Heart left ventricle (tissue), 16 donors: ENCODE results near the gene EXD3. TPM values are rescaled to one million over a fixed set of nuclear protein-coding genes. Genes with fewer than 3 reads are reported as not detected.

Experiments
- ATAC-seq, 4 donors: fragments of 200-7000 bp; cut with Tn5 transposase; one replicate each; pipeline ENCODE4 v1.9.1; 2020 to 2022; ENCODE audit warnings: moderate library complexity in 4 of 4, mild to moderate bottlenecking in 3 of 4, moderate number of reproducible peaks in 1 of 4
- DNase-seq, 5 donors: peaks; one replicate each; pipeline ENCODE4 v3.0.0-alpha.2; 2020
- H3K27ac ChIP-seq, 12 donors: fragments of 200-600 bp; sonication (generic) in 4 of 12; one replicate each; pipeline versions ENCODE4 v1.5.0 to v1.8.0; 2016 to 2022; ENCODE audit warnings: mild to moderate bottlenecking in 2 of 12
- H3K27me3 ChIP-seq, 9 donors: fragments of 200-600 bp; sonication (generic) in 2 of 9; one replicate each; pipeline versions ENCODE4 v1.5.1 to v1.8.0; 2016 to 2022; ENCODE audit warnings: mild to moderate bottlenecking in 3 of 9
- H3K36me3 ChIP-seq, 9 donors: fragments of 200-600 bp; sonication (generic) in 2 of 9; one replicate each; pipeline versions ENCODE4 v1.5.0 to v1.8.0; 2018 to 2022; ENCODE audit warnings: mild to moderate bottlenecking in 2 of 9
- H3K4me1 ChIP-seq, 12 donors: fragments of 200-600 bp; sonication (generic) in 4 of 12; one replicate each; pipeline versions ENCODE4 v1.5.0 to v1.8.0; 2016 to 2022; ENCODE audit warnings: mild to moderate bottlenecking in 3 of 12
- H3K4me3 ChIP-seq, 12 donors: fragments of 200-600 bp; sonication (generic) in 4 of 12; one replicate each; pipeline versions ENCODE4 v1.5.0 to v1.8.0; 2017 to 2022; ENCODE audit warnings: mild to moderate bottlenecking in 9 of 12, moderate library complexity in 4 of 12
- H3K9me3 ChIP-seq, 12 donors: fragments of 200-600 bp; sonication (generic) in 4 of 12; one replicate each; pipeline versions ENCODE4 v1.5.0 to v1.8.0; 2016 to 2022; ENCODE audit warnings: mild to moderate bottlenecking in 1 of 12
- CTCF ChIP-seq, 12 donors: fragments of 200-600 bp; sonication (generic) in 4 of 12; IDR thresholded peaks; one replicate each; pipeline versions ENCODE4 v1.5.0 to v1.8.0; 2018 to 2022; ENCODE audit warnings: antibody characterized with exemption in 12 of 12, mild to moderate bottlenecking in 5 of 12
- POLR2A ChIP-seq, 2 donors: fragments of 450-650 bp; IDR thresholded peaks; one replicate each; pipeline ENCODE4 v1.6.1; 2017; ENCODE audit warnings: antibody characterized with exemption in 2 of 2, mild to moderate bottlenecking in 2 of 2, moderate library complexity in 2 of 2
- WGBS, 4 donors: extraction: QIAGEN DNeasy Blood & Tissue Kit in 2 of 4; methylation state at CpG; one replicate each; pipeline versions ENCODE4 v1.1.5 to v1.1.7; 2013 to 2018; 5-methylcytosine and 5-hydroxymethylcytosine counted together
- intact Hi-C, 10 donors: fragments of 100-400 bp; cut with DNase I; formaldehyde crosslinking; loops; one replicate each; pipeline versions ENCODE4 v1.11.1 to v1.14.2; 2022
- polyA plus RNA-seq, 2 donors: library from polyadenylated mRNA; stranded (reverse); fragments of 200-250 nt; gene quantifications; one replicate each; pipeline ENCODE4 v1.2.3, GENCODE V29; 2013
- total RNA-seq, 9 donors: library from RNA; depleted of rRNA in 2 of 9; stranded (reverse); fragments of >200 nt in 2 of 9; fragmentation: NEBNext Ultra II Directional in 3 of 9; extraction: Animal tissue kit (Norgen Biotek cat#: 25700) in 3 of 9; gene quantifications; one replicate each; pipeline versions ENCODE4 v1.1.0 to v1.2.4, GENCODE V29; 2016 to 2023
- donor health status: ischemic (EF 13 %, LVEDD 7.1; RV severe dilation, severe dysfunction).
- donor health status: healthy with polysubstance abuse.
- donor health status: DM: no; HTN: yes; CAD: no.
- donor health status: DM: no; HTN: no; CAD: no.
- donor health status: ischemic (EF 25% LVEDD 6.9; RV normal size, moderate dysfunction).
- donor health status: ischemic (EF 25% LVEDD 5.7; RV mildly dilated, moderate dysfunction).
- donor health status: healthy.
- donor health status: DM: yes; HTN: yes; CAD: no.
- donor health status: ischemic (EF 35%, LVEDD 5.7; RV mildly dilated, moderate dysfunction).
- donor health status: nonischemic (EF 11% LVEDD 7.7; RV severe dilation, severe dysfunction).
- donor health status: DM: yes; HTN: yes; CAD: no.
- donor health status: PGD.
- donor health status: ischemic (EF 29% LVEDD 5.4; RV normal size, mild dysfunction).
- donor health status: nonischemic (EF 23%, LVEDD 6.1; RV moderate dilation, normal function).

Gene EXD3
- total and polyA plus RNA-seq, 11 donors, result 4.1 to 15.2 (median 8.6) TPM

- no peak for ATAC-seq
- no peak for TF ChIP-seq CTCF (IDR thresholded peaks at IDR 0.05)
- no peak for TF ChIP-seq POLR2A (IDR thresholded peaks at IDR 0.05)
Observed at GRCh38 chr9:137357166-137357565, 65.8 kb downstream of the EXD3 start.

GRCh38 chr9:137355761-137356365, 67.1 kb downstream of the EXD3 start:
- Histone ChIP-seq H3K4me1 (peaks cover 0 to 27% (median 13%) of the 10 kb centered on the region in 12 donors), H3K9me3 (peaks cover 0 to 22% (median 11%) of the 10 kb centered on the region in 12 donors), H3K36me3 (peaks cover 0 to 4% (median 0%) of the 10 kb centered on the region in 9 donors), H3K4me3 (no peak overlapping the region), H3K27me3 (no peaks in the 10 kb centered on the region), H3K27ac (no peak overlapping the region)
- DNase-seq (no peak), ATAC-seq (no peak)
- 85 to 91% (median 90%) methylated on average over 12 to 18 of the region's 18 CpGs for WGBS, 4 donors
- TF ChIP-seq POLR2A (IDR thresholded peaks at IDR 0.05) (no peak), CTCF (IDR thresholded peaks at IDR 0.05) (no peak)
- intact Hi-C loops, result no loop called here

More at GRCh38 chr9:137357166-137357565, 65.8 kb downstream of the EXD3 start:
- H3K27ac ChIP-seq, result no peak overlapping the region
- intact Hi-C loops, result no loop called here
- DNase-seq, result no peak
- H3K4me1 ChIP-seq, result peaks cover 0 to 25% (median 13%) of the 10 kb centered on the region in 12 donors
- 82 to 91% (median 89%) methylated on average over 4 of the region's 4 CpGs for whole genome bisulfite sequencing, 4 donors
- H3K9me3 ChIP-seq, result peaks cover 0 to 27% (median 11%) of the 10 kb centered on the region in 12 donors
- no peak overlapping the region for H3K4me3 ChIP-seq
- H3K27me3 ChIP-seq, result no peaks in the 10 kb centered on the region
- H3K36me3 ChIP-seq, result peaks cover 0 to 4% (median 0%) of the 10 kb centered on the region in 9 donors

- no peak for ATAC-seq
- intact Hi-C loops, result loop anchor here in 3 of 10 donors (1.0 to 5.0 kb wide), 3 partner anchors 32 to 52 kb away; no protein-coding TSS in a partner anchor
- Histone ChIP-seq H3K4me1 (peaks cover 0 to 27% (median 13%) of the 10 kb centered on the region in 12 donors), H3K36me3 (peaks cover 0 to 4% (median 0%) of the 10 kb centered on the region in 9 donors), H3K27ac (peak overlapping the region in 7 of 12 donors; percentile 54 to 86 (median 82)), H3K27me3 (no peaks in the 10 kb centered on the region), H3K4me3 (no peak overlapping the region), H3K9me3 (peaks cover 0 to 22% (median 11%) of the 10 kb centered on the region in 12 donors)
- 80 to 93% (median 91%) methylated on average over 14 to 29 of the region's 30 CpGs for WGBS, 4 donors
- TF ChIP-seq POLR2A (IDR thresholded peaks at IDR 0.05), result no peak
- no peak for DNase-seq
Observed at GRCh38 chr9:137354845-137355760, 67.9 kb downstream of the EXD3 start.

- WGBS, 4 donors, result 71 to 90% (median 88%) methylated on average over 12 to 28 of the region's 28 CpGs
- H3K36me3 ChIP-seq, result peaks cover 0 to 5% (median 0%) of the 10 kb centered on the region in 9 donors
- H3K4me1 ChIP-seq, result peaks cover 0 to 27% (median 13%) of the 10 kb centered on the region in 12 donors
- intact Hi-C loops, result loop anchor here in 3 of 10 donors (1.0 to 5.0 kb wide), 3 partner anchors 33 to 53 kb away; no protein-coding TSS in a partner anchor
- DNase-seq, result peak in 1 of 5 donors; percentile 55
- H3K27ac ChIP-seq, result peak overlapping the region; percentile 35 to 86 (median 73)
- no peaks in the 10 kb centered on the region for H3K27me3 ChIP-seq
- peaks cover 0 to 22% (median 11%) of the 10 kb centered on the region in 12 donors for H3K9me3 ChIP-seq
- peak; percentile 10 to 21 (median 16) for ATAC-seq
- TF ChIP-seq CTCF (IDR thresholded peaks at IDR 0.05) (no peak), POLR2A (IDR thresholded peaks at IDR 0.05) (no peak)
- H3K4me3 ChIP-seq, result no peak overlapping the region
Observed at GRCh38 chr9:137354153-137354844, 68.7 kb downstream of the EXD3 start.
